AG04450 (cell line): ENCODE data around the gene LRRTM4. TPM values are rescaled to one million over a fixed set of nuclear protein-coding genes. Genes with fewer than 3 reads are reported as not detected.

ENCODE experiments used
- CTCF ChIA-PET: fragments of 300-600, 350-600 bp; formaldehyde crosslinking; extraction: SDS; loops from one replicate; lab custom pipeline; 2022; ENCODE audit warnings: antibody characterized with exemption, inconsistent platforms; lab: Charles Lee
- POLR2A ChIA-PET: fragments of 350-600 bp; formaldehyde crosslinking; extraction: SDS; loops from one replicate; lab custom pipeline; 2021; ENCODE audit warnings: antibody characterized with exemption, inconsistent platforms; lab: Yijun Ruan, JAX
- DNase-seq: peaks from one replicate; pipeline ENCODE4 v3.0.0-alpha.2; 2011; ENCODE audit warnings: low read depth, low spot score
- H3K27ac ChIP-seq: one replicate; pipeline ENCODE4 v1.5.1; 2012; ENCODE audit warnings: low read depth, low read length, control low read depth
- H3K27me3 ChIP-seq: one replicate; pipeline ENCODE4 v1.6.0; 2012; ENCODE audit warnings: low read length; ENCODE audit not compliant: control insufficient read depth, insufficient read depth
- H3K4me3 ChIP-seq: 2 replicates; pipeline ENCODE4 v1.5.1; 2011; ENCODE audit warnings: mild to moderate bottlenecking, low read depth, low read length, control low read depth
- H3K9me3 ChIP-seq: 2 replicates; pipeline ENCODE4 v1.5.1; 2012; ENCODE audit warnings: low read length; ENCODE audit not compliant: control insufficient read depth, insufficient read depth
- CTCF ChIP-seq: IDR thresholded peaks from 2 replicates; pipeline ENCODE4 v1.5.1; 2011; ENCODE audit warnings: low read depth, low read length, control low read depth, inconsistent platforms
- polyA plus RNA-seq: library from polyadenylated mRNA; depleted of rRNA; stranded (reverse); fragments of >200 nt; gene quantifications from 2 replicates; pipeline ENCODE4 v1.2.3, GENCODE V29; 2011

Gene LRRTM4
- polyA plus RNA-seq, 1 experiment, result not detected

- ChIA-PET CTCF (no interaction called here), POLR2A (no interaction called here)
- TF ChIP-seq CTCF, result no peak
- Histone ChIP-seq H3K9me3 (no peaks in the 10 kb centered on the region), H3K4me3 (no peak overlapping the region), H3K27ac (no peak overlapping the region), H3K27me3 (no peaks in the 10 kb centered on the region)
- no peak for DNase-seq
Measured at GRCh38 chr2:77201755-77202154, 320.4 kb downstream of the LRRTM4 start.

- H3K4me3 ChIP-seq, result no peak overlapping the region
- no peak for TF ChIP-seq CTCF
- ChIA-PET CTCF (no interaction called here), POLR2A (no interaction called here)
- no peak overlapping the region for H3K27ac ChIP-seq
- H3K9me3 ChIP-seq, result no peaks in the 10 kb centered on the region
- DNase-seq, result no peak
- H3K27me3 ChIP-seq, result no peaks in the 10 kb centered on the region
Measured at GRCh38 chr2:77199411-77199810, 322.8 kb downstream of the LRRTM4 start.

GRCh38 chr2:77193858-77194448, 328.2 kb downstream of the LRRTM4 start:
- POLR2A ChIA-PET, result no interaction called here
- CTCF ChIA-PET, result no interaction called here
- no peak overlapping the region for H3K27ac ChIP-seq
- H3K27me3 ChIP-seq, result no peaks in the 10 kb centered on the region
- TF ChIP-seq CTCF, result no peak
- H3K9me3 ChIP-seq, result no peaks in the 10 kb centered on the region
- no peak overlapping the region for H3K4me3 ChIP-seq
- no peak for DNase-seq

- Histone ChIP-seq H3K9me3 (no peaks in the 10 kb centered on the region), H3K27me3 (no peaks in the 10 kb centered on the region), H3K4me3 (no peak overlapping the region), H3K27ac (no peak overlapping the region)
- CTCF ChIA-PET, result no interaction called here
- POLR2A ChIA-PET, result no interaction called here
- no peak for TF ChIP-seq CTCF
- DNase-seq, result no peak
Measured at GRCh38 chr2:77192811-77193289, 329.3 kb downstream of the LRRTM4 start.

GRCh38 chr2:77191665-77192064, 330.5 kb downstream of the LRRTM4 start:
- TF ChIP-seq CTCF, result no peak
- POLR2A ChIA-PET, result no interaction called here
- Histone ChIP-seq H3K4me3 (no peak overlapping the region), H3K9me3 (no peaks in the 10 kb centered on the region), H3K27me3 (no peaks in the 10 kb centered on the region), H3K27ac (no peak overlapping the region)
- CTCF ChIA-PET, result no interaction called here
- DNase-seq, result no peak
